ENCODE measurements around the gene CAMKK1. TPM values are rescaled to one million over a fixed set of nuclear protein-coding genes. Genes with fewer than 3 reads are reported as not detected.

Gene CAMKK1
- polyA plus RNA-seq, 1 donor (not counting 4 experiments of a cell fraction or from before 2014, with no cell fraction given): 2.5 TPM

DNA sequence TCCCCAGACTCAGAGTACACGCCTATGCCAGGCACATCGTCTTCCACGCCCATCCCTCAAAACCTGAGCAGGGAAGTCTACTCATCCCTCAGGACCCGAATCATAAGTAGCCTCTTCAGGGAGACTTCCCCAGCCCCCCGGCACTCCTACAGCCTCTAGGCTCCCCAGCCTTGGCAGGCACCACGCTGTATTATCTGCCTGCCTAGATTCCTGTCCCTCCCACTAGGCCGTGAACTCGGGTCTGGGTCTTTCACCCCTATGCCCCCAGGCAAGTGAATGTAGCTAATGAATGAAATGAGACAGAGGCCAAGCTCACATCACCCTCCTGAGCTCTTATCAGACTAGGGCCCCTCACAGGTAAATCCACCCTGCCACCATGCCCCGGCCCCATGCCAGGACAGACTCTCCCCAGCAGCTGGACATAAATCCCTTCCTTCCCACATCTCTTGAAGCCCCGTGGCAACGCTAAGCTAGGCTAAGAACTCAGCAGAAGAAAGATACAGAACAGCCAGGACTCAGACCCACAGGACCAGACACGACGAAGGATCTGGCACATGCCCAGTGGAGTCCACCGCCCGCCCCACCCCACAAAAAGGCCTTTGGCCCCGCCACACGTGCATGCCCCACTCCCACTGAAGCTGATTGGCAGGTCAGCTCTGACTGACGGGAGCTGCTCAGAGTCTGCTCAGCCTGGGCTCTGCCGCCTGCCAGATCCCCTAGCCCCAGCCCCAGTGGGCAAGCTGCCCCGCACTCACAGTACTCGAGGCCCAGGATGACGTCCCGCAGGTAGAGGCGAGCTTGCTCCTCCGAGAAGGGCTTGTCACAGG lies 13.0 kb downstream of the CAMKK1 start:
- H2AFZ ChIP-seq (ENCODE audit: control insufficient read depth, low read length): no peak overlapping the region
- dilution Hi-C loops (cut with MboI; ENCODE audit: extremely low pct_ligation_motif_present, low sequenced_read_pairs): no loop called here
- no peaks in the 10 kb centered on the region for H3K4me1 ChIP-seq (ENCODE audit: control insufficient read depth, extremely low read depth, insufficient read depth, low read length)
- H3K27ac ChIP-seq (ENCODE audit: control insufficient read depth, insufficient read depth, low read length): no peak overlapping the region
- no peaks in the 10 kb centered on the region for H3K79me2 ChIP-seq (ENCODE audit: control insufficient read depth, insufficient read depth, low read length)
- DNase-seq (ENCODE audit: low read depth, low spot score): no peak
- H3K36me3 ChIP-seq (ENCODE audit: control insufficient read depth in 2 of 2, extremely low read depth in 1 of 2, insufficient read depth in 2 of 2, low read length in 2 of 2): peaks cover 0 to 5% of the 10 kb centered on the region in 2 experiments
- no peak for FAIRE-seq
- no peaks in the 10 kb centered on the region for H3K9me3 ChIP-seq (ENCODE audit: control insufficient read depth, low read depth, low read length)
- H3K4me3 ChIP-seq (ENCODE audit: control insufficient read depth in 2 of 3, extremely low read depth in 1 of 3, insufficient read depth in 2 of 3, low read depth in 1 of 3, low read length in 3 of 3): no peak overlapping the region
- H4K20me1 ChIP-seq (ENCODE audit: control insufficient read depth, extremely low read depth, insufficient read depth, low read length): no peaks in the 10 kb centered on the region
- no peak overlapping the region for H3K4me2 ChIP-seq (ENCODE audit: control insufficient read depth, extremely low read depth, insufficient read depth, low read depth, low read length)
- TF ChIP-seq EZH2 (IDR thresholded peaks at IDR 0.05; ENCODE audit: low read length): no peak
- TF ChIP-seq, protein P1, sequence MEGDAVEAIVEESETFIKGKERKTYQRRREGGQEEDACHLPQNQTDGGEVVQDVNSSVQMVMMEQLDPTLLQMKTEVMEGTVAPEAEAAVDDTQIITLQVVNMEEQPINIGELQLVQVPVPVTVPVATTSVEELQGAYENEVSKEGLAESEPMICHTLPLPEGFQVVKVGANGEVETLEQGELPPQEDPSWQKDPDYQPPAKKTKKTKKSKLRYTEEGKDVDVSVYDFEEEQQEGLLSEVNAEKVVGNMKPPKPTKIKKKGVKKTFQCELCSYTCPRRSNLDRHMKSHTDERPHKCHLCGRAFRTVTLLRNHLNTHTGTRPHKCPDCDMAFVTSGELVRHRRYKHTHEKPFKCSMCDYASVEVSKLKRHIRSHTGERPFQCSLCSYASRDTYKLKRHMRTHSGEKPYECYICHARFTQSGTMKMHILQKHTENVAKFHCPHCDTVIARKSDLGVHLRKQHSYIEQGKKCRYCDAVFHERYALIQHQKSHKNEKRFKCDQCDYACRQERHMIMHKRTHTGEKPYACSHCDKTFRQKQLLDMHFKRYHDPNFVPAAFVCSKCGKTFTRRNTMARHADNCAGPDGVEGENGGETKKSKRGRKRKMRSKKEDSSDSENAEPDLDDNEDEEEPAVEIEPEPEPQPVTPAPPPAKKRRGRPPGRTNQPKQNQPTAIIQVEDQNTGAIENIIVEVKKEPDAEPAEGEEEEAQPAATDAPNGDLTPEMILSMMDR (optimal IDR thresholded peaks at IDR 0.05 in 1 of 3, IDR thresholded peaks at IDR 0.05 in 1 of 3, conservative IDR thresholded peaks at IDR 0.05 in 1 of 3; ENCODE audit: extremely low read depth in 1 of 3, insufficient read depth in 2 of 3, low read length in 3 of 3): no peak
- no peaks in the 10 kb centered on the region for H3K27me3 ChIP-seq (ENCODE audit: control insufficient read depth, extremely low read depth, insufficient read depth, low read length)
- H3K9ac ChIP-seq (ENCODE audit: control insufficient read depth, extremely low read depth, insufficient read depth, low read length): no peak overlapping the region
- H3K9me1 ChIP-seq (ENCODE audit: control insufficient read depth, extremely low read depth, insufficient read depth, low read length): no peaks in the 10 kb centered on the region

DNA sequence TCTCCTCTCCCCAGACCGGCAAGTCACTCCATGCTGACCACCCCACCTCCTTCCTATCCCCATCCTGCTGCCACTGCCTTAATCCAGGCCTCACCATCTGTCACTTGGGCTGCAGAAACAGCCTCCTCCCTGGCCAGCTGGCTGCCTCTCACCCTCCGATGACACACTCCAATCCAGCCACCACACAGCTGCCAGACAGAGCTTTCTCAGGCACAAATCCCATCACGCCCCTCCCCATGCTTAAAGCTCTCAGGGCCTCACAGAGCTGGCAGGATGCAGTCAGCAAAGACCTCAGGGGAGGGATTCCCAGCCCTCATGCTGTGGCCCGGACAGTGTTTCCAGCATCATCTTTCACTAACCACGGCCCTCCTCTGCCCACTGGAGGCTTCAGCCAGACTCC lies 13.7 kb downstream of the CAMKK1 start:
- no peak overlapping the region for H3K4me2 ChIP-seq (ENCODE audit: control insufficient read depth, extremely low read depth, insufficient read depth, low read depth, low read length)
- H3K27me3 ChIP-seq (ENCODE audit: control insufficient read depth, extremely low read depth, insufficient read depth, low read length): no peaks in the 10 kb centered on the region
- FAIRE-seq (no peak), DNase-seq (ENCODE audit: low read depth, low spot score) (no peak)
- no peak overlapping the region for H2AFZ ChIP-seq (ENCODE audit: control insufficient read depth, low read length)
- peaks cover 0 to 3% of the 10 kb centered on the region in 2 experiments for H3K36me3 ChIP-seq (ENCODE audit: control insufficient read depth in 2 of 2, extremely low read depth in 1 of 2, insufficient read depth in 2 of 2, low read length in 2 of 2)
- TF ChIP-seq EZH2 (IDR thresholded peaks at IDR 0.05; ENCODE audit: low read length): no peak
- TF ChIP-seq, protein P1 (optimal IDR thresholded peaks at IDR 0.05 in 1 of 3, IDR thresholded peaks at IDR 0.05 in 1 of 3, conservative IDR thresholded peaks at IDR 0.05 in 1 of 3; ENCODE audit: extremely low read depth in 1 of 3, insufficient read depth in 2 of 3, low read length in 3 of 3): no peak
- no peaks in the 10 kb centered on the region for H4K20me1 ChIP-seq (ENCODE audit: control insufficient read depth, extremely low read depth, insufficient read depth, low read length)
- H3K9me1 ChIP-seq (ENCODE audit: control insufficient read depth, extremely low read depth, insufficient read depth, low read length): no peaks in the 10 kb centered on the region
- H3K27ac ChIP-seq (ENCODE audit: control insufficient read depth, insufficient read depth, low read length): no peak overlapping the region
- no peaks in the 10 kb centered on the region for H3K79me2 ChIP-seq (ENCODE audit: control insufficient read depth, insufficient read depth, low read length)
- H3K4me3 ChIP-seq (ENCODE audit: control insufficient read depth in 2 of 3, extremely low read depth in 1 of 3, insufficient read depth in 2 of 3, low read depth in 1 of 3, low read length in 3 of 3): no peak overlapping the region
- no peak overlapping the region for H3K9ac ChIP-seq (ENCODE audit: control insufficient read depth, extremely low read depth, insufficient read depth, low read length)
- no peaks in the 10 kb centered on the region for H3K4me1 ChIP-seq (ENCODE audit: control insufficient read depth, extremely low read depth, insufficient read depth, low read length)
- H3K9me3 ChIP-seq (ENCODE audit: control insufficient read depth, low read depth, low read length): no peaks in the 10 kb centered on the region
- dilution Hi-C loops (cut with MboI; ENCODE audit: extremely low pct_ligation_motif_present, low sequenced_read_pairs): no loop called here

All from keratinocyte (primary cell).